ENCODE results near the gene ELFN1. TPM values are rescaled to one million over a fixed set of nuclear protein-coding genes. Genes with fewer than 3 reads are reported as not detected.

ELFN1 gene
- total RNA-seq, 2 donors from 2014 or later = 0.12 to 0.40 TPM

GRCh38 chr7:1741751-1742554 is 71.9 kb downstream of the ELFN1 start:
- intact Hi-C loops (cut with DNase I) = no loop called here
- DNase-seq = peak; percentile 35
- Histone ChIP-seq H3K4me3 (peak overlapping the region; percentile 17), H3K9ac (ENCODE audit: low read depth in 2 of 2, low read length in 2 of 2) (no peak overlapping the region), H3K4me1 (peaks cover 11% of the 10 kb centered on the region), H3K27ac (no peak overlapping the region), H3K36me3 (no peaks in the 10 kb centered on the region), H3K9me3 (no peaks in the 10 kb centered on the region), H3K27me3 (no peaks in the 10 kb centered on the region)
- no peak for TF ChIP-seq CTCF (IDR thresholded peaks at IDR 0.05)

DNA sequence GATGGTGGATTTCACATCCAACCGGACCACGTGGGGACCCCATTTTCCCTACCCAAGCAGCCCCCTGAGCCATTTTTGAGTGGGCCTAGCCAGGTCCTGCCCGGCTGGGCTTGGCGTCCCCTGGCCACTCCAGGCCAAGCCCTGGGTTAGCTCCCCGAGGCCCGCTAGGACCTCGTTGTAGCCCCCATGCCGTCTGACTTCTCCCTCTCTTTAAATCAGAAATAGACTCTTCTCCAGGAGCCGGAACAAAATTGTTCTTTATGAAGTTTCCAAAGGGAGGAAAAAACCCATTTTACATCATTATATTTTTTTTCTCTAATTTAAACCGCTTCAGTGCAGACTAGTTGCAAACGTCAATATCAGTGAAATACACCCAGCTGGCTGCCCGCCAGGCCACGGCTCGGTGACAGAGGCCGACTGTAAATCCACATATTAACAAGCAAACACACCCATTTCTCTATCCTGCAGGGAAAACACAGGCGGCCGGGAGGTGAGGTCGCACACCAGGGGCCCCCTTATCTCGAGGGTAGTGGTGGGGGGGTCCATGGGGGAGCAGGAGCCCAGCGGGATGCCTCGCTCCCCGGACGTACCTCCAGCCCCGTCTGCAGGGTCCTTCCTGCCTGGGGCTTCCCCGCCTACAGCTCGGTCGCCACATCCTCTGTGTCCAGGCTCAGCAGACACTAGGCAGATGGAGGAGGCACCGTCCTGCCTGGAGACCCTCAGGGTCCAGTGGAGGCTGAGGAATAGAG is 72.7 kb downstream of the ELFN1 start:
- H3K27me3 ChIP-seq = no peaks in the 10 kb centered on the region
- H3K4me1 ChIP-seq = peaks cover 11% of the 10 kb centered on the region
- no peaks in the 10 kb centered on the region for H3K36me3 ChIP-seq
- peak overlapping the region; percentile 17 for H3K4me3 ChIP-seq
- intact Hi-C loops (cut with DNase I) = no loop called here
- peak overlapping the region in 1 of 2 donors; percentile 2 for H3K9ac ChIP-seq (ENCODE audit: low read depth in 2 of 2, low read length in 2 of 2)
- TF ChIP-seq CTCF (IDR thresholded peaks at IDR 0.05) = no peak
- no peaks in the 10 kb centered on the region for H3K9me3 ChIP-seq
- no peak overlapping the region for H3K27ac ChIP-seq
- peak; percentile 87 for DNase-seq

DNA sequence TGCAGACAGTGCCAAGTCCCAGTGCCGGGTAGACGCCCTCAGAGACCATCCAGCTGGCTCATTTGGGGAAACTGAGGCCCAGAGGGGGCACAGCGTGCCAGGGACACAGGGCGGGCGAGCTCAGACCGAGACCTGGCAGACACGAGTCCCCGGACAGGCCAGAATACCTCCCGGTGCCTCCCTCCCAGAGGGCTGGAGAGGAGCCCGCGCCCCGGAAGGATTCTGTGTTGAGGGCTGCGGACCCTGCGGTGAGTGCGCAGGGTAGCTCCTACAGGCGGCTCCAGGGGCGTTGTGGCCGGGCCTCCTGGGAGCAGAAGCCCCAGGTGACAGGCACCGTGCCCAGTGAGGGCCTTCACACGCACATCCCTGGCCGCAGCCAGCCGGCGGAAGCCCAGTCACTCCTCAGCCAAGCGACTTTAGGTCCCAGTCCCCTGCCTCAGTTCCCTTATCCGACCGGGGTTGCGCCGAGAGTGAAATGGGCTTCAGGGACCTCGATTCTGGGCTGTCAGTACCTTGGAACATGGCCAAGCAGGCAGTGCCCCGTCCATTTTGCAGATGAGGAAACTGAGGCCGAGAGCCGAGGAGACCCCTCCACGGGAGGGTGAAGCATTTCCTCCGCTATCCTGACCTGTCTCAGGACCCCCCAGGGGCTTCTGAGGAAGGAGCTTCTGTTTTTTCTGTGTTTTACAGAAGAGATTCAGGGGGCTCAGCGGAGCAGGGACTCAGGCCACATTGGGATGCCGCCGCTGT is 73.6 kb downstream of the ELFN1 start:
- peaks cover 11% of the 10 kb centered on the region for H3K4me1 ChIP-seq
- no peak overlapping the region for H3K4me3 ChIP-seq
- H3K36me3 ChIP-seq = no peaks in the 10 kb centered on the region
- no peaks in the 10 kb centered on the region for H3K9me3 ChIP-seq
- no peak overlapping the region for H3K27ac ChIP-seq
- DNase-seq = no peak
- no peak overlapping the region for H3K9ac ChIP-seq (ENCODE audit: low read depth in 2 of 2, low read length in 2 of 2)
- intact Hi-C loops (cut with DNase I) = no loop called here
- peaks cover 6% of the 10 kb centered on the region for H3K27me3 ChIP-seq
- TF ChIP-seq CTCF (IDR thresholded peaks at IDR 0.05) = no peak

DNA sequence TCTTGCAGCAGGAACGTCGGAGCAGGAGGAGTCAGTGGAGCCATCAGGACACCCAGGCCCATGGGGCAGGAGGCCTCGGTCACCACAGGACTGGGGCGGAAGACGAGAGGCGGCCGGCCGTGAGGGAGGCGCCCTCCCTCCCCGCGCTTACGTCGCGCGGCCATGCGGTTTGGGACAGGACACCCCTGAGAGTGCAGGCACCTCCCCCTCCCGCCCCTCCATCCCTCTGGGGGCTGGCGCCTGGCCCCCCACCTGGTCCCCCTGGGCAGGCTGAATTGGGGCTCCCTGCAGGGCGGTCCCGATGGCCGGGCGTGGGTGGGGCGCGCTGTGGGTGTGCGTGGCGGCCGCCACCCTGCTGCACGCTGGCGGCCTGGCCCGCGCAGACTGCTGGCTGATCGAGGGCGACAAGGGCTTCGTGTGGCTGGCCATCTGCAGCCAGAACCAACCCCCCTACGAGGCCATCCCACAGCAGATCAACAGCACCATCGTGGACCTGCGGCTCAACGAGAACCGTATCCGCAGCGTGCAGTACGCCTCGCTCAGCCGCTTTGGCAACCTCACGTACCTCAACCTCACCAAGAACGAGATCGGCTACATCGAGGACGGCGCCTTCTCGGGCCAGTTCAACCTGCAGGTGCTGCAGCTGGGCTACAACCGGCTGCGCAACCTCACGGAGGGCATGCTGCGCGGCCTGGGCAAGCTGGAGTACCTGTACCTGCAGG is 74.4 kb downstream of the ELFN1 start:
- no peaks in the 10 kb centered on the region for H3K36me3 ChIP-seq
- H3K9me3 ChIP-seq = no peaks in the 10 kb centered on the region
- TF ChIP-seq CTCF (IDR thresholded peaks at IDR 0.05) = no peak
- DNase-seq = no peak
- no peak overlapping the region for H3K9ac ChIP-seq (ENCODE audit: low read depth in 2 of 2, low read length in 2 of 2)
- H3K4me1 ChIP-seq = peaks cover 11% of the 10 kb centered on the region
- intact Hi-C loops (cut with DNase I) = no loop called here
- no peak overlapping the region for H3K27ac ChIP-seq
- H3K27me3 ChIP-seq = peaks cover 13% of the 10 kb centered on the region
- no peak overlapping the region for H3K4me3 ChIP-seq

DNA sequence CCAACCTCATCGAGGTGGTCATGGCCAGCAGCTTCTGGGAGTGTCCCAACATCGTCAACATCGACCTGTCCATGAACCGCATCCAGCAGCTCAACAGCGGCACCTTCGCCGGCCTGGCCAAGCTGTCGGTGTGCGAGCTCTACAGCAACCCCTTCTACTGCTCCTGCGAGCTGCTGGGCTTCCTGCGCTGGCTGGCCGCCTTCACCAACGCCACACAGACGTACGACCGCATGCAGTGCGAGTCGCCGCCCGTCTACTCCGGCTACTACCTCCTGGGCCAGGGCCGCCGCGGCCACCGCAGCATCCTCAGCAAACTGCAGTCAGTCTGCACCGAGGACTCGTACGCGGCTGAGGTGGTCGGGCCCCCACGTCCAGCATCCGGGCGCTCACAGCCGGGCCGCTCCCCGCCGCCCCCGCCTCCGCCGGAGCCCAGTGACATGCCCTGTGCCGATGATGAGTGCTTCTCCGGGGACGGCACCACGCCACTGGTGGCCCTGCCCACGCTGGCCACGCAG is 75.0 kb downstream of the ELFN1 start:
- Histone ChIP-seq H3K27me3 (peaks cover 13% of the 10 kb centered on the region), H3K36me3 (no peaks in the 10 kb centered on the region), H3K27ac (no peak overlapping the region), H3K9me3 (no peaks in the 10 kb centered on the region), H3K4me3 (no peak overlapping the region), H3K4me1 (peaks cover 11% of the 10 kb centered on the region), H3K9ac (ENCODE audit: low read depth in 2 of 2, low read length in 2 of 2) (no peak overlapping the region)
- no peak for TF ChIP-seq CTCF (IDR thresholded peaks at IDR 0.05)
- DNase-seq = no peak
- intact Hi-C loops (cut with DNase I) = no loop called here

Measured in colonic mucosa (tissue), 4 donors.